ENCODE measurements around the gene FGD4. TPM values are rescaled to one million over a fixed set of nuclear protein-coding genes. Genes with fewer than 3 reads are reported as not detected.

The FGD4 gene
- total RNA-seq, 4 donors from 2014 or later: 22.1 to 56.7 (median 38.0) TPM

DNA sequence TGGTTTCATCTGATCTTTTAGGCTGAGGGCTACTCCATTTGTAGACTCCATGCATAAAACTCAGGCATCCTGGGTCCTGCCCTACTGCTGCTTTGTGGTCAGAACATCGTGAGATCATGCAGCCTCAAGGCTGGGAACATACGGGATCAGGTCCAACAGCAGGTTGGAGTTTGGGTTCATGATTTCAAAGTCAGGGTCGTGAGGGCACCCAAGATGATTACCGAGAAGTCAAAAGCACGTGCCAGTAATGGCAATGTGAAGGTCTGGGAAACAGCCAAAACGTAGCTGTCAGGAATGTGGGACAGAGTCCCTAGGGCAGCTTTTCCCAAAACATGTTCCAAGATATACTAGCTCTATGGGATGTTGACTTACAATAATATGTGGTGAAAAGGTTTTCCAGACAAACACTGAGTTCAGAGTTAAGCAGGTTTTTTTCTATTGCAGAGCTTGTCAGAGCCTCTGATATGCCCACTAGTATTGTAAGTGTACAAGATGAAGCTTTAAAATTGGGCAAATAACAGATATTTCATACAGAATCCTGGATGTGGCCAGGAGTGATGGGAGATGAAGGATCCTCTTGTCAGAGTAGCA, 149.4 kb downstream of the FGD4 start:
- Histone ChIP-seq H3K27me3 (no peaks in the 10 kb centered on the region), H3K36me3 (no peaks in the 10 kb centered on the region), H3K4me3 (no peak overlapping the region), H3K9me3 (no peaks in the 10 kb centered on the region), H3K27ac (peak overlapping the region; percentile 15 to 75 (median 73)), H3K4me1 (peaks cover 11 to 76% (median 37%) of the 10 kb centered on the region in 3 donors)
- peak; percentile 64 for ATAC-seq
- WGBS, 2 donors (ENCODE audit: low coverage in 1 of 2): 0 to 20% methylated on average over 6 of the region's 6 CpGs
- no peak for TF ChIP-seq POLR2A (IDR thresholded peaks at IDR 0.05)
- peak; percentile 94 for TF ChIP-seq POLR2AphosphoS5 (IDR thresholded peaks at IDR 0.05)

GRCh38 chr12:32549675-32550079, 150.3 kb downstream of the FGD4 start:
- no peaks in the 10 kb centered on the region for H3K9me3 ChIP-seq
- no peaks in the 10 kb centered on the region for H3K27me3 ChIP-seq
- peak; percentile 32 for ATAC-seq
- peaks cover 11 to 69% (median 37%) of the 10 kb centered on the region in 3 donors for H3K4me1 ChIP-seq
- peak; percentile 21 for TF ChIP-seq POLR2AphosphoS5 (IDR thresholded peaks at IDR 0.05)
- no peak for TF ChIP-seq POLR2A (IDR thresholded peaks at IDR 0.05)
- no peak for TF ChIP-seq CTCF (IDR thresholded peaks at IDR 0.05)
- no peak for TF ChIP-seq EP300 (IDR thresholded peaks at IDR 0.05)
- 10 to 24% methylated on average over 8 of the region's 8 CpGs for WGBS, 2 donors (ENCODE audit: low coverage in 1 of 2)
- H3K36me3 ChIP-seq: no peaks in the 10 kb centered on the region
- peak overlapping the region in 1 of 2 donors; percentile 3 for H3K4me3 ChIP-seq
- H3K27ac ChIP-seq: peak overlapping the region in 3 of 4 donors; percentile 71 to 75 (median 75)

- no peaks in the 10 kb centered on the region for H3K36me3 ChIP-seq
- WGBS, 2 donors (ENCODE audit: low coverage in 1 of 2): 67 to 97% methylated on average over 1 to 2 of the region's 2 CpGs
- H3K27me3 ChIP-seq: no peaks in the 10 kb centered on the region
- TF ChIP-seq POLR2AphosphoS5 (IDR thresholded peaks at IDR 0.05) (no peak), CTCF (IDR thresholded peaks at IDR 0.05) (no peak), POLR2A (IDR thresholded peaks at IDR 0.05) (no peak), EP300 (IDR thresholded peaks at IDR 0.05) (no peak)
- H3K27ac ChIP-seq: no peak overlapping the region
- ATAC-seq: no peak
- no peaks in the 10 kb centered on the region for H3K9me3 ChIP-seq
- H3K4me3 ChIP-seq: no peak overlapping the region
- peaks cover 8 to 56% (median 29%) of the 10 kb centered on the region in 3 donors for H3K4me1 ChIP-seq
Observed at GRCh38 chr12:32551058-32551457, 151.7 kb downstream of the FGD4 start.

DNA sequence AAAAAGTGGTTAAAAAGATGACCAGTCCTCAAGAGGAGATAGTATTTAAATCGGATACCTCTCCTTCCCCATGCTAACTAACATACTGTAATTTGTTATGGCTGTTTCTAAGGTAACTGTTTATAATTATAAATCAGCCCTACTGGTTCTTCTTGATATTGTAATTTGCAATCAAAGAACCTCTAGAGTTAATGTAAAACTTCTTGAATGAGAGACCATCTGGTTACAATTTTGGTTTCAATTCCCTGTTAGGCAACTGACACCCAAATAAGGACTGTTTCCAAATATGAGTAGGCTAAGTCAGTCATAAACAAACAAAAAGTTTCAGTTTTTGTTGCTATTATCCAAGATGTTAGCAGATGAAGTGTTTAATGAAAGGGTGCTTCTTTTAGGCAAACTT, 159.5 kb downstream of the FGD4 start:
- Histone ChIP-seq H3K36me3 (no peaks in the 10 kb centered on the region), H3K4me1 (peaks cover 0 to 45% (median 10%) of the 10 kb centered on the region in 3 donors), H3K4me3 (no peak overlapping the region), H3K9me3 (no peaks in the 10 kb centered on the region), H3K27ac (peak overlapping the region in 2 of 4 donors; percentile 2 to 14), H3K27me3 (no peaks in the 10 kb centered on the region)
- ATAC-seq: no peak
- TF ChIP-seq POLR2AphosphoS5 (IDR thresholded peaks at IDR 0.05): peak; percentile 18
- TF ChIP-seq POLR2A (IDR thresholded peaks at IDR 0.05): no peak
- 18 to 19% methylated on average over 1 of the region's 1 CpG for WGBS, 2 donors (ENCODE audit: low coverage in 1 of 2)

GRCh38 chr12:32559434-32559833, 160.1 kb downstream of the FGD4 start:
- TF ChIP-seq CTCF (IDR thresholded peaks at IDR 0.05) (no peak), EP300 (IDR thresholded peaks at IDR 0.05) (no peak), POLR2AphosphoS5 (IDR thresholded peaks at IDR 0.05) (peak; percentile 73), POLR2A (IDR thresholded peaks at IDR 0.05) (no peak)
- ATAC-seq: no peak
- Histone ChIP-seq H3K9me3 (no peaks in the 10 kb centered on the region), H3K36me3 (peaks cover 0 to 4% of the 10 kb centered on the region in 2 donors), H3K27me3 (no peaks in the 10 kb centered on the region), H3K4me3 (no peak overlapping the region), H3K4me1 (peaks cover 0 to 50% (median 10%) of the 10 kb centered on the region in 3 donors), H3K27ac (peak overlapping the region in 2 of 4 donors; percentile 2 to 14)
- WGBS, 2 donors (ENCODE audit: low coverage in 1 of 2): 10 to 16% methylated on average over 3 of the region's 3 CpGs

DNA sequence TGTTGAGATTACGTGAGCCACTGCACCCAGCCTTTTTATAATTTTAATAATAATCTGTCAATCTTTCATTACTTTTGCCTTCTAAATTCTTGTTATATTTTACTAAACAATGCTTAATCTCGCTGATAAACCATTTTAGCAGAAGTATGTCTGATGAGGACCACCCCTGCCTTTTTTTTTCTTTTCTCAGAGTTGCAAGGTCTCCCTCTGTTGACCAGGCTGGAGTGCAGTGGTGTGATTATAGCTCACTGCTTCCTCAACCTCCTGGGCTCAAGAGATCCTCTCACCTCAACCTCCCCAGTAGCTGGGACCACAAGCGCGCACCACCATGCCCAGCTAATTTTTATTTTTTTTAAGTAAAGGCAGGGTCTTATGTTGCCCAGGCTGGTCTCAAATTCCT, 161.2 kb downstream of the FGD4 start:
- ATAC-seq: no peak
- Histone ChIP-seq H3K4me3 (no peak overlapping the region), H3K9me3 (no peaks in the 10 kb centered on the region), H3K27ac (no peak overlapping the region), H3K27me3 (no peaks in the 10 kb centered on the region), H3K36me3 (peaks cover 0 to 7% of the 10 kb centered on the region in 2 donors), H3K4me1 (peaks cover 0 to 56% (median 10%) of the 10 kb centered on the region in 3 donors)
- TF ChIP-seq POLR2A (IDR thresholded peaks at IDR 0.05): no peak
- 96 to 100% methylated on average over 4 of the region's 4 CpGs for WGBS, 2 donors (ENCODE audit: low coverage in 1 of 2)
